Mammary epithelial cell (primary cell): ENCODE data around the gene ITGB1BP1.

ENCODE experiments used
- CTCF ChIP-seq, 2 donors: IDR thresholded peaks in 1 of 2; conservative IDR thresholded peaks in 1 of 2; 2 replicates each; pipeline ENCODE4 v1.5.1; 2011 to 2012; ENCODE audit warnings: inconsistent platforms in 2 of 2, low read length in 2 of 2, mild to moderate bottlenecking in 2 of 2, control low read depth in 1 of 2, low read depth in 1 of 2; ENCODE audit not compliant: insufficient read depth in 1 of 2; ENCODE audit errors: extremely low read depth in 1 of 2
- EZH2 ChIP-seq: IDR thresholded peaks from 2 replicates; pipeline ENCODE4 v1.6.1; 2012; ENCODE audit warnings: low read length, inconsistent platforms, borderline replicate concordance

GRCh38 chr2:9366026-9366425 lies 57.3 kb downstream of the ITGB1BP1 start:
- TF ChIP-seq CTCF (conservative IDR thresholded peaks at IDR 0.05 in 1 of 2, IDR thresholded peaks at IDR 0.05 in 1 of 2; ENCODE audit: extremely low read depth in 1 of 2, insufficient read depth in 1 of 2, low read depth in 1 of 2, low read length in 2 of 2) (no peak), EZH2 (no peak)
